HEK293 (cell line): Measurements from ENCODE around the gene SLC6A6.
A peak's percentile ranks its signal among the peaks of the same experiment; 100 is the strongest.

ENCODE experiments used
- CTCF ChIA-PET: fragments of 350-600 bp; formaldehyde crosslinking; extraction: SDS; loops from one replicate; lab custom pipeline; 2021; ENCODE audit warnings: antibody characterized with exemption; lab: Yijun Ruan, JAX
- POLR2A ChIA-PET: fragments of 300-600 bp; formaldehyde crosslinking; extraction: SDS; loops from one replicate; lab custom pipeline; 2020; ENCODE audit warnings: antibody characterized with exemption, inconsistent platforms; lab: Yijun Ruan, JAX
- H3K27ac ChIP-seq: fragments of 200-500 bp; sonication (Bioruptor generic); 2 replicates; pipeline ENCODE4 v1.5.1; 2014; ENCODE audit warnings: low read depth, low read length, control low read depth, inconsistent platforms; ENCODE audit errors: extremely low read depth
- H3K36me3 ChIP-seq, 2 experiments: fragments of 200-500 bp in 1 of 2; sonication (Bioruptor generic) in 1 of 2; 1 replicate in 1 of 2; 2 replicates in 1 of 2; pipeline ENCODE4 v1.5.1; 2014 to 2017; ENCODE audit warnings: inconsistent platforms in 2 of 2, low read length in 2 of 2; ENCODE audit not compliant: control insufficient read depth in 2 of 2, insufficient read depth in 1 of 2
- H3K4me1 ChIP-seq: fragments of 200-500 bp; sonication (Bioruptor generic); 2 replicates; pipeline ENCODE4 v1.5.1; 2014; ENCODE audit warnings: mild to moderate bottlenecking, low read length, inconsistent platforms; ENCODE audit not compliant: control insufficient read depth, insufficient read depth
- H3K4me3 ChIP-seq: 2 replicates; pipeline ENCODE4 v1.5.1; 2011; ENCODE audit warnings: low read depth, mild to moderate bottlenecking, control low read depth, low read length, moderate library complexity
- H3K9me3 ChIP-seq: fragments of 200-500 bp; sonication (Bioruptor generic); 2 replicates; pipeline ENCODE4 v1.5.1; 2014; ENCODE audit warnings: low read depth, low read length, inconsistent platforms; ENCODE audit not compliant: control insufficient read depth, insufficient read depth
- GFI1B ChIP-seq: fragments of 450-650 bp; formaldehyde crosslinking; IDR thresholded peaks from 2 replicates; pipeline ENCODE4 v1.5.1; 2016; ENCODE audit warnings: missing biosample characterization, missing genetic modification characterization
- GLIS2 ChIP-seq: fragments of 450-650 bp; formaldehyde crosslinking; IDR thresholded peaks from 2 replicates; pipeline ENCODE4 v1.5.1; 2016; ENCODE audit warnings: missing biosample characterization, missing genetic modification characterization
- PBX3 ChIP-seq: sonication (generic); formaldehyde crosslinking; IDR thresholded peaks from 2 replicates; pipeline ENCODE4 v1.8.1; 2022; ENCODE audit warnings: mild to moderate bottlenecking, moderate library complexity, missing genetic modification reagents
- PRDM6 ChIP-seq: fragments of 450-650 bp; formaldehyde crosslinking; IDR thresholded peaks from 2 replicates; pipeline ENCODE4 v1.5.1; 2017; ENCODE audit warnings: missing biosample characterization, missing genetic modification characterization
- RBAK ChIP-seq: fragments of 450-650 bp; formaldehyde crosslinking; IDR thresholded peaks from 2 replicates; pipeline ENCODE4 v1.5.1; 2016; ENCODE audit warnings: missing biosample characterization, missing genetic modification characterization
- REPIN1 ChIP-seq: fragments of 450-650 bp; formaldehyde crosslinking; IDR thresholded peaks from 2 replicates; pipeline ENCODE4 v1.5.1; 2017; ENCODE audit warnings: missing biosample characterization, missing genetic modification characterization, low read depth
- ZBTB17 ChIP-seq: fragments of 450-650 bp; formaldehyde crosslinking; IDR thresholded peaks from 2 replicates; pipeline ENCODE4 v1.5.1; 2016; ENCODE audit warnings: missing biosample characterization, missing genetic modification characterization
- ZIC2 ChIP-seq: fragments of 450-650 bp; formaldehyde crosslinking; IDR thresholded peaks from 2 replicates; pipeline ENCODE4 v1.5.1; 2016; ENCODE audit warnings: missing biosample characterization, missing genetic modification characterization
- ZNF132 ChIP-seq: fragments of 450-650 bp; formaldehyde crosslinking; IDR thresholded peaks from 2 replicates; pipeline ENCODE4 v1.5.1; 2017; ENCODE audit warnings: missing biosample characterization, missing genetic modification characterization, borderline replicate concordance
- ZNF2 ChIP-seq: fragments of 450-650 bp; formaldehyde crosslinking; IDR thresholded peaks from 2 replicates; pipeline ENCODE4 v1.5.1; 2016; ENCODE audit warnings: missing biosample characterization, missing genetic modification characterization
- ZNF211 ChIP-seq: fragments of 450-650 bp; formaldehyde crosslinking; IDR thresholded peaks from 2 replicates; pipeline ENCODE4 v1.5.1; 2016; ENCODE audit warnings: low read depth, missing biosample characterization, missing genetic modification characterization
- ZNF239 ChIP-seq: fragments of 450-650 bp; formaldehyde crosslinking; IDR thresholded peaks from 2 replicates; pipeline ENCODE4 v1.5.1; 2016; ENCODE audit warnings: missing biosample characterization, missing genetic modification characterization
- ZNF391 ChIP-seq: fragments of 450-650 bp; formaldehyde crosslinking; IDR thresholded peaks from 2 replicates; pipeline ENCODE4 v1.5.1; 2016; ENCODE audit warnings: low read depth, missing biosample characterization, missing genetic modification characterization, borderline replicate concordance
- ZNF416 ChIP-seq: fragments of 450-650 bp; formaldehyde crosslinking; IDR thresholded peaks from 2 replicates; pipeline ENCODE4 v1.5.1; 2016; ENCODE audit warnings: missing biosample characterization, missing genetic modification characterization
- ZNF529 ChIP-seq: fragments of 450-650 bp; formaldehyde crosslinking; IDR thresholded peaks from 2 replicates; pipeline ENCODE4 v1.5.1; 2017; ENCODE audit warnings: missing genetic modification characterization, missing biosample characterization; ENCODE audit not compliant: insufficient replicate concordance
- TF ChIP-seq, protein P1 (sequence below): fragments of 450-650 bp; formaldehyde crosslinking; IDR thresholded peaks from 2 replicates; pipeline ENCODE4 v1.5.1; 2016; ENCODE audit warnings: missing biosample characterization, missing genetic modification characterization
- TF ChIP-seq, protein P2 (sequence below): fragments of 450-650 bp; formaldehyde crosslinking; IDR thresholded peaks from 2 replicates; pipeline ENCODE4 v1.5.0; 2017; ENCODE audit warnings: missing biosample characterization, missing genetic modification characterization, borderline replicate concordance
- TF ChIP-seq, protein P3 (sequence below): fragments of 450-650 bp; formaldehyde crosslinking; IDR thresholded peaks from 2 replicates; pipeline ENCODE4 v1.5.1; 2016; ENCODE audit warnings: missing biosample characterization, missing genetic modification characterization
- TF ChIP-seq, protein P4 (sequence below): fragments of 450-650 bp; formaldehyde crosslinking; optimal IDR thresholded peaks from 2 replicates; pipeline ENCODE3; 2016; ENCODE audit warnings: missing biosample characterization, mild to moderate bottlenecking, missing genetic modification characterization

SLC6A6 gene

GRCh38 chr3:14441240-14441919 lies 39.0 kb downstream of the SLC6A6 start:
- POLR2A ChIA-PET = interaction anchor here (0.9 to 2.7 kb wide), 3 partner anchors 11 to 66 kb away, joined by 3 to 9 read pairs (median 4); partner anchors contain the start of gene SLC6A6
- no peak for TF ChIP-seq ZNF416
- TF ChIP-seq ZNF2 = no peak
- TF ChIP-seq, protein P1, sequence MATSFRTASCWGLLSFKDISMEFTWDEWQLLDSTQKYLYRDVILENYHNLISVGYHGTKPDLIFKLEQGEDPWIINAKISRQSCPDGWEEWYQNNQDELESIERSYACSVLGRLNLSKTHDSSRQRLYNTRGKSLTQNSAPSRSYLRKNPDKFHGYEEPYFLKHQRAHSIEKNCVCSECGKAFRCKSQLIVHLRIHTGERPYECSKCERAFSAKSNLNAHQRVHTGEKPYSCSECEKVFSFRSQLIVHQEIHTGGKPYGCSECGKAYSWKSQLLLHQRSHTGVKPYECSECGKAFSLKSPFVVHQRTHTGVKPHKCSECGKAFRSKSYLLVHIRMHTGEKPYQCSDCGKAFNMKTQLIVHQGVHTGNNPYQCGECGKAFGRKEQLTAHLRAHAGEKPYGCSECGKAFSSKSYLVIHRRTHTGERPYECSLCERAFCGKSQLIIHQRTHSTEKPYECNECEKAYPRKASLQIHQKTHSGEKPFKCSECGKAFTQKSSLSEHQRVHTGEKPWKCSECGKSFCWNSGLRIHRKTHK = no peak
- TF ChIP-seq, protein P2, sequence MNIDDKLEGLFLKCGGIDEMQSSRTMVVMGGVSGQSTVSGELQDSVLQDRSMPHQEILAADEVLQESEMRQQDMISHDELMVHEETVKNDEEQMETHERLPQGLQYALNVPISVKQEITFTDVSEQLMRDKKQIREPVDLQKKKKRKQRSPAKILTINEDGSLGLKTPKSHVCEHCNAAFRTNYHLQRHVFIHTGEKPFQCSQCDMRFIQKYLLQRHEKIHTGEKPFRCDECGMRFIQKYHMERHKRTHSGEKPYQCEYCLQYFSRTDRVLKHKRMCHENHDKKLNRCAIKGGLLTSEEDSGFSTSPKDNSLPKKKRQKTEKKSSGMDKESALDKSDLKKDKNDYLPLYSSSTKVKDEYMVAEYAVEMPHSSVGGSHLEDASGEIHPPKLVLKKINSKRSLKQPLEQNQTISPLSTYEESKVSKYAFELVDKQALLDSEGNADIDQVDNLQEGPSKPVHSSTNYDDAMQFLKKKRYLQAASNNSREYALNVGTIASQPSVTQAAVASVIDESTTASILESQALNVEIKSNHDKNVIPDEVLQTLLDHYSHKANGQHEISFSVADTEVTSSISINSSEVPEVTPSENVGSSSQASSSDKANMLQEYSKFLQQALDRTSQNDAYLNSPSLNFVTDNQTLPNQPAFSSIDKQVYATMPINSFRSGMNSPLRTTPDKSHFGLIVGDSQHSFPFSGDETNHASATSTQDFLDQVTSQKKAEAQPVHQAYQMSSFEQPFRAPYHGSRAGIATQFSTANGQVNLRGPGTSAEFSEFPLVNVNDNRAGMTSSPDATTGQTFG = no peak
- no peak for TF ChIP-seq ZNF211
- no peak for TF ChIP-seq GLIS2 (tag by site-specific recombination)
- no peak for TF ChIP-seq PBX3 (CRISPR knock-in tag)
- no peak for TF ChIP-seq PRDM6 (tag by site-specific recombination)
- TF ChIP-seq ZNF239 = no peak
- TF ChIP-seq ZNF391 (tag by site-specific recombination) = no peak
- TF ChIP-seq RBAK = no peak
- TF ChIP-seq ZNF132 = no peak
- TF ChIP-seq ZBTB17 (tag by site-specific recombination) = 0 out of 2 replicates have a peak, but pooled peaks have one; percentile 16
- no peak for TF ChIP-seq ZNF529
- TF ChIP-seq, protein P3, sequence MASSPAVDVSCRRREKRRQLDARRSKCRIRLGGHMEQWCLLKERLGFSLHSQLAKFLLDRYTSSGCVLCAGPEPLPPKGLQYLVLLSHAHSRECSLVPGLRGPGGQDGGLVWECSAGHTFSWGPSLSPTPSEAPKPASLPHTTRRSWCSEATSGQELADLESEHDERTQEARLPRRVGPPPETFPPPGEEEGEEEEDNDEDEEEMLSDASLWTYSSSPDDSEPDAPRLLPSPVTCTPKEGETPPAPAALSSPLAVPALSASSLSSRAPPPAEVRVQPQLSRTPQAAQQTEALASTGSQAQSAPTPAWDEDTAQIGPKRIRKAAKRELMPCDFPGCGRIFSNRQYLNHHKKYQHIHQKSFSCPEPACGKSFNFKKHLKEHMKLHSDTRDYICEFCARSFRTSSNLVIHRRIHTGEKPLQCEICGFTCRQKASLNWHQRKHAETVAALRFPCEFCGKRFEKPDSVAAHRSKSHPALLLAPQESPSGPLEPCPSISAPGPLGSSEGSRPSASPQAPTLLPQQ (tag by site-specific recombination) = peak; percentile 70; the same call in 1 of the 2 replicates
- peak; percentile 41; the same call in 1 of the 2 replicates for TF ChIP-seq ZIC2 (tag by site-specific recombination)
- TF ChIP-seq, protein P4, sequence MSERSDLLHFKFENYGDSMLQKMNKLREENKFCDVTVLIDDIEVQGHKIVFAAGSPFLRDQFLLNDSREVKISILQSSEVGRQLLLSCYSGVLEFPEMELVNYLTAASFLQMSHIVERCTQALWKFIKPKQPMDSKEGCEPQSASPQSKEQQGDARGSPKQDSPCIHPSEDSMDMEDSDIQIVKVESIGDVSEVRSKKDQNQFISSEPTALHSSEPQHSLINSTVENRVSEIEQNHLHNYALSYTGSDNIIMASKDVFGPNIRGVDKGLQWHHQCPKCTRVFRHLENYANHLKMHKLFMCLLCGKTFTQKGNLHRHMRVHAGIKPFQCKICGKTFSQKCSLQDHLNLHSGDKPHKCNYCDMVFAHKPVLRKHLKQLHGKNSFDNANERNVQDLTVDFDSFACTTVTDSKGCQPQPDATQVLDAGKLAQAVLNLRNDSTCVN = no peak
- no peak for TF ChIP-seq GFI1B
- no peak for TF ChIP-seq REPIN1 (tag by site-specific recombination)
- Histone ChIP-seq H3K4me3 (no peak overlapping the region), H3K9me3 (no peaks in the 10 kb centered on the region), H3K36me3 (peaks cover 0 to 10% of the 10 kb centered on the region in 2 experiments; a peak in 1 of 3 replicates), H3K27ac (no peak overlapping the region), H3K4me1 (peaks cover 20% of the 10 kb centered on the region)
- CTCF ChIA-PET = interaction anchor here (1.1 to 1.9 kb wide), 3 partner anchors 8 to 71 kb away, joined by 3 to 7 read pairs (median 4); no protein-coding TSS in a partner anchor
